ENCODE data around the gene RFX2. TPM values are rescaled to one million over a fixed set of nuclear protein-coding genes. Genes with fewer than 3 reads are reported as not detected.

Gene RFX2
- total and polyA plus RNA-seq, 10 of the 15 experiments (the other 5 are each of a cell fraction or from before 2014, with no cell fraction given), result 3.2 to 9.8 (median 4.7) TPM

GRCh38 chr19:6047741-6048251 is 62.5 kb downstream of the RFX2 start:
- ChIA-PET RAD21 (ENCODE audit: unreplicated experiment) (interaction anchor here (1.0 to 5.1 kb wide), 9 partner anchors 12 to 92 kb away, joined by 3 to 74 read pairs (median 4); no protein-coding TSS in a partner anchor), SMC1A (ENCODE audit: uncharacterized antibody, unreplicated experiment) (interaction anchor here (0.6 to 3.0 kb wide), 18 partner anchors 10 to 325 kb away, joined by 3 to 71 read pairs (median 4); partner anchors contain the start of gene RANBP3), POLR2A (interaction anchor here (1.0 kb wide), 1 partner anchor 78 kb away, joined by 5 read pairs; no protein-coding TSS in a partner anchor), CTCF (interaction anchor here (0.6 to 6.2 kb wide), 34 partner anchors 9 to 815 kb away, joined by 3 to 194 read pairs (median 5); partner anchors contain the start of gene NRTN)
- Histone ChIP-seq H3K27me3 (replicated peaks in 1 of 2; ENCODE audit: control insufficient read depth in 2 of 2, insufficient read depth in 2 of 2, low read length in 1 of 2) (no peaks in the 10 kb centered on the region), H3K79me2 (ENCODE audit: control insufficient read depth, insufficient read depth, low read length) (no peaks in the 10 kb centered on the region), H3K4me1 (ENCODE audit: control insufficient read depth, insufficient read depth, low read length) (no peaks in the 10 kb centered on the region; the same call in 1 of the 2 replicates), H3K36me3 (ENCODE audit: control insufficient read depth in 2 of 2, insufficient read depth in 2 of 2, low read length in 1 of 2) (no peaks in the 10 kb centered on the region), H3K27ac (ENCODE audit: control insufficient read depth, insufficient read depth) (no peak overlapping the region), H3K9me3 (replicated peaks; ENCODE audit: control insufficient read depth, insufficient read depth, low read length) (no peaks in the 10 kb centered on the region), H4K20me1 (ENCODE audit: control insufficient read depth, insufficient read depth) (no peaks in the 10 kb centered on the region; the same call in 1 of the 2 replicates), H2AFZ (ENCODE audit: control insufficient read depth, low read depth, low read length) (no peak overlapping the region), H3K4me2 (ENCODE audit: control insufficient read depth, insufficient read depth) (no peak overlapping the region), H3K4me3 (no peak overlapping the region), H3K9ac (ENCODE audit: control insufficient read depth, insufficient read depth, low read length) (no peak overlapping the region)
- FAIRE-seq (no peak), ATAC-seq (peak; percentile 82), DNase-seq (ENCODE audit: low read depth, low spot score) (no peak)
- in situ Hi-C loops (cut with MboI) (no loop called here), intact Hi-C loops (cut with micrococcal nuclease; ENCODE audit: unreplicated experiment) (loop anchor here (1.0 kb wide), 1 partner anchor 60 kb away; no protein-coding TSS in a partner anchor)
- WGBS (ENCODE audit: insufficient coverage, insufficient replicate concordance, low lambda C conversion rate, missing lambda C conversion rate), result 50% methylated on average over 8 of the region's 8 CpGs
- no peak for TF ChIP-seq ZNF24 (IDR thresholded peaks at IDR 0.05)
- peak; percentile 54 for TF ChIP-seq RAD21 (IDR thresholded peaks at IDR 0.05; ENCODE audit: insufficient read depth, low read depth, low read length)
- TF ChIP-seq CTCF (IDR thresholded peaks at IDR 0.05 in 2 of 3, conservative IDR thresholded peaks at IDR 0.05 in 1 of 3; ENCODE audit: control insufficient read depth in 2 of 3, extremely low read depth in 1 of 3, insufficient read depth in 1 of 3, low read depth in 3 of 3, low read length in 3 of 3), result peak; percentile 57 to 77 (median 60)
- no peak for TF ChIP-seq ZNF207 (IDR thresholded peaks at IDR 0.05; ENCODE audit: borderline replicate concordance)
- TF ChIP-seq SMC3 (IDR thresholded peaks at IDR 0.05; ENCODE audit: borderline replicate concordance, low read length), result peak; percentile 46; the same call in 1 of the 2 replicates
- BruUV-seq (replicated peaks), result no TSS peak
